Muscle of leg (tissue), 11 donors: ENCODE data around the gene RUNX1. TPM values are rescaled to one million over a fixed set of nuclear protein-coding genes. Genes with fewer than 3 reads are reported as not detected.
A peak's percentile ranks its signal among the peaks of the same experiment; 100 is the strongest.

Experiments
- DNase-seq: peaks from one replicate; pipeline ENCODE4 v3.0.0; 2013
- H3K27ac ChIP-seq: one replicate; pipeline ENCODE4 v1.5.1; 2013; ENCODE audit warnings: mild to moderate bottlenecking, low read length, control low read depth
- H3K27me3 ChIP-seq: one replicate; pipeline ENCODE4 v1.6.1; 2013; ENCODE audit warnings: low read length; ENCODE audit not compliant: control insufficient read depth, insufficient read depth
- H3K36me3 ChIP-seq: one replicate; pipeline ENCODE4 v1.6.1; 2013; ENCODE audit warnings: low read length; ENCODE audit not compliant: control insufficient read depth, insufficient read depth
- H3K4me1 ChIP-seq: one replicate; pipeline ENCODE4 v1.6.1; 2013; ENCODE audit warnings: low read length; ENCODE audit not compliant: control insufficient read depth, insufficient read depth
- H3K4me3 ChIP-seq: one replicate; pipeline ENCODE4 v1.5.1; 2013; ENCODE audit warnings: low read length, control low read depth
- H3K9me3 ChIP-seq: replicated peaks from 2 replicates; pipeline ENCODE4 v1.6.1; 2013; ENCODE audit warnings: low read depth, low read length; ENCODE audit not compliant: control insufficient read depth
- WGBS: methylation state at CpG from one replicate; pipeline ENCODE4 v1.1.5; 2013; ENCODE audit warnings: missing lambda C conversion rate; ENCODE audit not compliant: insufficient coverage; 5-methylcytosine and 5-hydroxymethylcytosine counted together
- polyA plus RNA-seq, 8 donors: library from polyadenylated mRNA; unstranded; fragments of 120-200 nt; gene quantifications; one replicate each; pipeline versions ENCODE4 v1.2.1 to v1.2.3, GENCODE V29; 2013; ENCODE audit warnings: inconsistent platforms in 1 of 8, low replicate concordance in 1 of 8; ENCODE audit not compliant: insufficient read length in 8 of 8, insufficient read depth in 1 of 8
- total RNA-seq: library from RNA; stranded (reverse); fragments of 120-200 nt; gene quantifications from one replicate; pipeline ENCODE4 v1.2.4, GENCODE V29; 2013

RUNX1 gene
- total and polyA plus RNA-seq, 9 donors: 3.6 to 8.8 (median 5.0) TPM

- Histone ChIP-seq H3K36me3 (no peaks in the 10 kb centered on the region), H3K4me1 (peaks cover 6% of the 10 kb centered on the region), H3K27me3 (peaks cover 13% of the 10 kb centered on the region), H3K4me3 (no peak overlapping the region), H3K27ac (no peak overlapping the region), H3K9me3 (no peaks in the 10 kb centered on the region)
- DNase-seq: no peak
- 68% methylated on average over 3 of the region's 5 CpGs for WGBS
Observed at GRCh38 chr21:35027563-35028450, 21.3 kb downstream of the RUNX1 start.

GRCh38 chr21:35026617-35027562 lies 22.2 kb downstream of the RUNX1 start:
- Histone ChIP-seq H3K4me3 (peak overlapping the region; percentile 15), H3K27ac (no peak overlapping the region), H3K9me3 (no peaks in the 10 kb centered on the region), H3K4me1 (peaks cover 6% of the 10 kb centered on the region), H3K36me3 (no peaks in the 10 kb centered on the region), H3K27me3 (peaks cover 13% of the 10 kb centered on the region)
- WGBS: 6% methylated on average over 36 of the region's 45 CpGs
- DNase-seq: peak; percentile 65

- Histone ChIP-seq H3K27ac (no peak overlapping the region), H3K36me3 (no peaks in the 10 kb centered on the region), H3K9me3 (no peaks in the 10 kb centered on the region), H3K4me1 (peaks cover 6% of the 10 kb centered on the region), H3K27me3 (peaks cover 13% of the 10 kb centered on the region), H3K4me3 (no peak overlapping the region)
- no CpG with 5 or more reads among the region's 5 CpGs for WGBS
- no peak for DNase-seq
Observed at GRCh38 chr21:35026153-35026500, 23.0 kb downstream of the RUNX1 start.

DNA sequence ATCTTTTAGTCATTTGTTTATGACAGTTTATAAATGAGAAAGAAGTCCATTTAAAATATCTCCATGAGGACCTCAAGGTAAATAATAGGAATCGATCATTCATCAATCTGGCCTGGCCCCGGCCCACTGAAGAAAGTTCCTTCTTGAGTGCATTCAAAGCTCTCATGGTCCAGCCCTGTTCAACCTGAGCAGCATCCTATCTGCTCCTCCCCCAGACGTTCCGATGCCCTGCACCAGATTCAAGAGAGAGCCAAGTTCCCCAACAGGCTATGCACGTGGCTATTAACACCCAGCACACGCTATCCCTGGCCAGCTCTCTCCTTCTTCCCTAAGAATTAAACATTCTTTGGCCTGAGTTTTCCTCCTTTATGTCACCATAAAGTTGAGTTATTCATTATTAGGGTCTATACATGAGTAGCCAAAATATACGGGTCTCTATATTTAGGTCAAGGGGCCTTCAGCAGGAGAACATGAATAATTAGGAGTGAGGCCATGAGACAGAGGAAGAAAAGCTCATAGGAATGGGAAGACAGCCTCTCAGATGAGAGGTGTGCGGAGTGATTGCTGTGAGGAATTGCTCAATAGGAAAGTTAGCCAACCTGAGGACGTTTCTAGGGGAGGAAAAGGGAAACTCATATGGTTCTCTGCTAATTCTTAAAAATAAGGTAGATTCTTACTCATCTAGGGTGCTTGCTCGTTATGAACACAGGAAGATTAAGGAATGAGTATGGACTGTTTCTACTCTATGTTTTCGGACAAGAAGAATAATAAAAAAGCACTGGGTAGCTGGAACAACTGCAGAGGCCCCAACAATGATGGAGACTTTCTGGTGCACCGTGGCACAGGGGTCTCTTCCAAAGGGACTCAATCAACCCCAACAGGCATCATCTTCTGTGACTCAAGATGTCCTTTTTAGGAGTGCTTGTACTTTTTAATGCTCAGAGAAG lies 23.6 kb downstream of the RUNX1 start:
- Histone ChIP-seq H3K36me3 (no peaks in the 10 kb centered on the region), H3K4me1 (peaks cover 6% of the 10 kb centered on the region), H3K27ac (no peak overlapping the region), H3K9me3 (no peaks in the 10 kb centered on the region), H3K27me3 (peaks cover 13% of the 10 kb centered on the region), H3K4me3 (no peak overlapping the region)
- 82% methylated on average over 8 of the region's 12 CpGs for WGBS
- DNase-seq: no peak

GRCh38 chr21:35024513-35024912 lies 24.6 kb downstream of the RUNX1 start:
- Histone ChIP-seq H3K9me3 (no peaks in the 10 kb centered on the region), H3K4me1 (peaks cover 6% of the 10 kb centered on the region), H3K4me3 (no peak overlapping the region), H3K27me3 (peaks cover 13% of the 10 kb centered on the region), H3K36me3 (no peaks in the 10 kb centered on the region), H3K27ac (no peak overlapping the region)
- no peak for DNase-seq

DNA sequence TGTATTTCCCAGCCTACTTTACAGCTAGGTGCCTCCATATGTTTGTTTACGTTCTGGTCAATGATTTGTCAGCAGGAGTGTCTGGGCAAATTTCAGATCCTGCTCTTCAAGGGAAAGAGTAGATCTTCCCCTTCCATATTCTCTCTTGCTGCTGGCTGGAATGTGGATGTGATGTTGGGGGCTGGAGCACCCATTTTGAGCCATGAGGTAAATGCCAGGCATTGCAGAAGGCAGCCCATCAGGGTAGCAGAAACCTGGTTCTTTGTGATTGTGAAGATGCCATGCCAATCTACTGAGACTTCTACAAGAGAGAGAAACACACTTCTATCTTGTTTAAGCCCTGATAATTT lies 25.1 kb downstream of the RUNX1 start:
- WGBS: no CpG with 5 or more reads among the region's 1 CpG
- DNase-seq: no peak
- Histone ChIP-seq H3K4me3 (no peak overlapping the region), H3K4me1 (peaks cover 6% of the 10 kb centered on the region), H3K27me3 (peaks cover 13% of the 10 kb centered on the region), H3K9me3 (no peaks in the 10 kb centered on the region), H3K27ac (no peak overlapping the region), H3K36me3 (no peaks in the 10 kb centered on the region)

DNA sequence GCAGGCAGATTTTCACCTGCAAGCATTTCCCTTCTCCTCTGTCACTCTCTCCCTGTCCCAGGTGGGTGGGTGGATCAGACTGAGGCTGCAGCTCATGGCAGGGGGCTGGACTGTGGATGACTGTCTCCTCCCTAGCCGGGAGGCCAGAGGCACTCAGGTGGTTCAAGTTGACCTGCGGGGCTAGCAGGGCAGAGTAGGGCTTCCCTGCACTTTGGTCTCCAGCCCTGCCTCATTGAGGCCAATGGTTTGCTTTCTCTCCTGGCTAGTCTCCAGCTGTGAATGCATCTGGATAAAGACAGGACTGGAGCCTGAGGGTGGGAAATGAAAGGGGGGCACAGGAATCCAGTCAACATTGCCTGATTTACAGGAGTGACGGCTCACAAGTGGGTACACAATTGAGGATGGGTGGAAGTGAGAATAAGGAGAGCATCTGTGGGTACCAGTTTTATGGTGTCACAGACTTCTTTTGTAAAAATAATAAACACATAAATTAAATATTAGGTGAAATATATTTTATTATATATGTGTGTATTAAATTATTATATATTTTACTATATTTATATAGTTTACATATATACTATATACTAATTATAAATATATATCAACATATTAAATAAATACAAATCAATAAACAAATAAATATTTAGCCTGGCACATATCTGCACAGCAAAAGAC lies 25.6 kb downstream of the RUNX1 start:
- WGBS: 83% methylated on average over 2 of the region's 3 CpGs
- Histone ChIP-seq H3K4me1 (peaks cover 6% of the 10 kb centered on the region), H3K27me3 (peaks cover 13% of the 10 kb centered on the region), H3K9me3 (no peaks in the 10 kb centered on the region), H3K27ac (no peak overlapping the region), H3K36me3 (no peaks in the 10 kb centered on the region), H3K4me3 (no peak overlapping the region)
- DNase-seq: no peak

GRCh38 chr21:35021546-35021945 lies 27.6 kb downstream of the RUNX1 start:
- Histone ChIP-seq H3K27ac (no peak overlapping the region), H3K27me3 (peaks cover 5% of the 10 kb centered on the region), H3K9me3 (no peaks in the 10 kb centered on the region), H3K36me3 (no peaks in the 10 kb centered on the region), H3K4me3 (no peak overlapping the region), H3K4me1 (no peaks in the 10 kb centered on the region)
- WGBS: no CpG with 5 or more reads among the region's 3 CpGs
- DNase-seq: no peak

DNA sequence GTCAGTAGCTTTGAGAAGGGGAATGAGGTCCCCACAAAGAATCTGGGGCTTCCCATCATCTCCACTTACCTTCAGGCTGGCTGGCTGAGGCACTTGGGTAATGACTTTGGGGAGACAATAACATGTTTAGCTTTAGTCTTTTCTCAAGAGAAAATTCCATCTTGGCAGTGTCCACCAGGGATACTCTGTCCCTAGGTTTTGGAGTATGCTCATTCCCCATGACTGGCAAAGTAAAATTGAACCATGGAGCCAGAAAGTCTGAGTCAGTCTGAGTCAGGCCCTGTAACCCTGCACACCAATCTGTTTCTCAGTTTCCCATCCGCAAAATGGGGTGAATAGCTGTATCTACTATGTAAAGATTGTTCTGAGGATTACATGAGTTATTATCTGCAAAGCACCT lies 28.2 kb downstream of the RUNX1 start:
- DNase-seq: no peak
- Histone ChIP-seq H3K36me3 (no peaks in the 10 kb centered on the region), H3K4me1 (no peaks in the 10 kb centered on the region), H3K4me3 (no peak overlapping the region), H3K27ac (no peak overlapping the region), H3K9me3 (no peaks in the 10 kb centered on the region), H3K27me3 (peaks cover 3% of the 10 kb centered on the region)
- WGBS: no CpG with 5 or more reads among the region's 1 CpG
